8988T (cell line): ENCODE data around the gene AP2M1.
"Not testable (repeated sequence)": the region's sequence is repeated elsewhere in the genome, so short reads cannot be mapped to it uniquely, and the experiment has no call there.

Experiments used
- DNase-seq: peaks from one replicate; pipeline ENCODE4 v3.0.0; 2011

Gene AP2M1

GRCh38 chr3:184158404-184158803, 16.3 kb upstream of the AP2M1 start:
- no peak for DNase-seq

- DNase-seq, result no peak
These were observed 14.2 kb upstream of the AP2M1 start for GRCh38 chr3:184160456-184160855.

- not testable (repeated sequence) for DNase-seq
These were observed 12.0 kb upstream of the AP2M1 start for GRCh38 chr3:184162571-184163070.

- no peak for DNase-seq
These were observed 9.9 kb upstream of the AP2M1 start for GRCh38 chr3:184164648-184165330.

GRCh38 chr3:184165543-184165942, 9.1 kb upstream of the AP2M1 start:
- DNase-seq, result no peak

GRCh38 chr3:184166671-184167070, 8.0 kb upstream of the AP2M1 start:
- no peak for DNase-seq

- no peak for DNase-seq
These were observed 6.9 kb upstream of the AP2M1 start for GRCh38 chr3:184167786-184168185.

GRCh38 chr3:184168363-184169120, 6.1 kb upstream of the AP2M1 start:
- DNase-seq, result no peak

GRCh38 chr3:184169896-184170875, 4.5 kb upstream of the AP2M1 start:
- no peak for DNase-seq

GRCh38 chr3:184171562-184171961, 3.1 kb upstream of the AP2M1 start:
- DNase-seq, result no peak

GRCh38 chr3:184172681-184173373, 1.8 kb upstream of the AP2M1 start:
- DNase-seq, result no peak

GRCh38 chr3:184173374-184173722, 1.3 kb upstream of the AP2M1 start:
- DNase-seq, result no peak

GRCh38 chr3:184174284-184174645, 390 bp upstream of the AP2M1 start:
- DNase-seq, result no peak

GRCh38 chr3:184175506-184175905, 851 bp downstream of the AP2M1 start:
- DNase-seq, result no peak

- DNase-seq, result no peak
These were observed 1.3 kb downstream of the AP2M1 start for GRCh38 chr3:184175981-184176376.

GRCh38 chr3:184176377-184177330, 2.0 kb downstream of the AP2M1 start:
- DNase-seq, result peak; percentile 87

- DNase-seq, result no peak
These were observed 2.7 kb downstream of the AP2M1 start for GRCh38 chr3:184177331-184177731.

- no peak for DNase-seq
These were observed 3.2 kb downstream of the AP2M1 start for GRCh38 chr3:184177767-184178306.

- no peak for DNase-seq
These were observed 4.0 kb downstream of the AP2M1 start for GRCh38 chr3:184178521-184179138.

- no peak for DNase-seq
These were observed 5.5 kb downstream of the AP2M1 start for GRCh38 chr3:184180165-184180564.

GRCh38 chr3:184181596-184181995, 6.9 kb downstream of the AP2M1 start:
- DNase-seq, result no peak
